Ovary (tissue), 9 donors: ENCODE data around the gene ATXN1. TPM values are rescaled to one million over a fixed set of nuclear protein-coding genes. Genes with fewer than 3 reads are reported as not detected.

Experiments
- DNase-seq, 5 donors: peaks; one replicate each; pipeline ENCODE4 v3.0.0-alpha.2; 2019 to 2020
- H3K27ac ChIP-seq, 2 donors: fragments of 200-600 bp; one replicate each; pipeline versions ENCODE4 v1.5.1 to v1.8.0; 2019 to 2022
- H3K27me3 ChIP-seq: fragments of 200-600 bp; one replicate; pipeline ENCODE4 v1.8.0; 2022
- H3K36me3 ChIP-seq: fragments of 200-600 bp; sonication (generic); one replicate; pipeline ENCODE4 v1.5.1; 2019
- H3K4me1 ChIP-seq: one replicate; pipeline ENCODE4 v1.8.1; 2013; ENCODE audit warnings: mild to moderate bottlenecking, moderate library complexity; ENCODE audit not compliant: insufficient read depth
- H3K4me3 ChIP-seq: fragments of 200-600 bp; sonication (generic); one replicate; pipeline ENCODE4 v1.5.1; 2017
- H3K9me3 ChIP-seq, 2 donors: fragments of 200-600 bp in 1 of 2; sonication (generic) in 1 of 2; one replicate each; pipeline versions ENCODE4 v1.5.1 to v1.8.1; 2013 to 2019; ENCODE audit warnings: mild to moderate bottlenecking in 1 of 2, moderate library complexity in 1 of 2
- EP300 ChIP-seq: sonication (generic); formaldehyde crosslinking; IDR thresholded peaks from one replicate; pipeline ENCODE4 v1.6.1; 2017; ENCODE audit warnings: antibody characterized with exemption
- POLR2A ChIP-seq: fragments of 450-650 bp; IDR thresholded peaks from one replicate; pipeline ENCODE4 v1.6.1; 2017; ENCODE audit warnings: antibody characterized with exemption, mild to moderate bottlenecking, moderate library complexity
- WGBS, 3 donors: extraction: QIAGEN DNeasy Blood & Tissue Kit in 1 of 3; methylation state at CpG; one replicate each; pipeline versions ENCODE4 v1.1.5 to v1.1.7; 2013 to 2017; 5-methylcytosine and 5-hydroxymethylcytosine counted together
- intact Hi-C, 4 donors: fragments of 100-400 bp; cut with DNase I; formaldehyde crosslinking; loops; one replicate each; pipeline versions ENCODE4 v1.11.0 to v1.15.1; 2022 to 2023
- polyA plus RNA-seq, 2 donors: library from polyadenylated mRNA; stranded (reverse); fragments of 200-250 nt in 1 of 2; fragments of 350-450 nt in 1 of 2; fragmentation: Illumina TruSeq in 1 of 2; extraction: RNeasy Lipid Tissue Mini Kit (QIAGEN cat#74804) in 1 of 2; gene quantifications; one replicate each; pipeline ENCODE4 v1.2.3, GENCODE V29; 2013 to 2014
- total RNA-seq, 7 donors: library from RNA; depleted of rRNA in 2 of 7; stranded (reverse); fragments of >200 nt in 2 of 7; fragmentation: NEBNext Ultra II Directional in 3 of 7; extraction: Animal tissue kit (Norgen Biotek cat#: 25700) in 3 of 7; gene quantifications; one replicate each; pipeline versions ENCODE4 v1.1.0 to v1.2.4, GENCODE V29; 2016 to 2023
- TF ChIP-seq, protein P1 (sequence below), 3 donors: fragments of 450-650 bp in 2 of 3; fragments of 200-600 bp in 1 of 3; IDR thresholded peaks; one replicate each; pipeline versions ENCODE4 v1.5.1 to v1.8.0; 2016 to 2022; ENCODE audit warnings: antibody characterized with exemption in 3 of 3, mild to moderate bottlenecking in 1 of 3
- donor health status: DM: no; HTN: no; CAD: no; lungs with moderate emphysema.
- donor health status: DM: no; HTN: no; CAD: no.
- donor health status: Bipolar disorder and iron deficiency.
- donor health status: DM: yes; HTN: yes; CAD: no.
- donor health status: DM: no; HTN: no; CAD: no.
- donor health status: DM: yes; HTN: yes; CAD: no.

The ATXN1 gene
- total and polyA plus RNA-seq, 9 donors: 7.3 to 38.2 (median 30.4) TPM

- WGBS, 3 donors: 37 to 49% (median 41%) methylated on average over 2 of the region's 2 CpGs
- H3K9me3 ChIP-seq: no peaks in the 10 kb centered on the region
- intact Hi-C loops: loop anchor here in 1 of 4 donors (10.0 kb wide), 1 partner anchor 83 kb away; no protein-coding TSS in a partner anchor
- no peak overlapping the region for H3K27ac ChIP-seq
- no peak for DNase-seq
- no peak overlapping the region for H3K4me3 ChIP-seq
- H3K4me1 ChIP-seq: peaks cover 5% of the 10 kb centered on the region
- TF ChIP-seq EP300: no peak
- TF ChIP-seq, protein P1, sequence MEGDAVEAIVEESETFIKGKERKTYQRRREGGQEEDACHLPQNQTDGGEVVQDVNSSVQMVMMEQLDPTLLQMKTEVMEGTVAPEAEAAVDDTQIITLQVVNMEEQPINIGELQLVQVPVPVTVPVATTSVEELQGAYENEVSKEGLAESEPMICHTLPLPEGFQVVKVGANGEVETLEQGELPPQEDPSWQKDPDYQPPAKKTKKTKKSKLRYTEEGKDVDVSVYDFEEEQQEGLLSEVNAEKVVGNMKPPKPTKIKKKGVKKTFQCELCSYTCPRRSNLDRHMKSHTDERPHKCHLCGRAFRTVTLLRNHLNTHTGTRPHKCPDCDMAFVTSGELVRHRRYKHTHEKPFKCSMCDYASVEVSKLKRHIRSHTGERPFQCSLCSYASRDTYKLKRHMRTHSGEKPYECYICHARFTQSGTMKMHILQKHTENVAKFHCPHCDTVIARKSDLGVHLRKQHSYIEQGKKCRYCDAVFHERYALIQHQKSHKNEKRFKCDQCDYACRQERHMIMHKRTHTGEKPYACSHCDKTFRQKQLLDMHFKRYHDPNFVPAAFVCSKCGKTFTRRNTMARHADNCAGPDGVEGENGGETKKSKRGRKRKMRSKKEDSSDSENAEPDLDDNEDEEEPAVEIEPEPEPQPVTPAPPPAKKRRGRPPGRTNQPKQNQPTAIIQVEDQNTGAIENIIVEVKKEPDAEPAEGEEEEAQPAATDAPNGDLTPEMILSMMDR (IDR thresholded peaks at IDR 0.05): no peak
- TF ChIP-seq POLR2A: no peak
- H3K27me3 ChIP-seq: no peaks in the 10 kb centered on the region
- H3K36me3 ChIP-seq: no peaks in the 10 kb centered on the region
Measured at GRCh38 chr6:16418151-16418550, 343.1 kb downstream of the ATXN1 start.

- intact Hi-C loops: loop anchor here in 1 of 4 donors (10.0 kb wide), 1 partner anchor 81 kb away; no protein-coding TSS in a partner anchor
- Histone ChIP-seq H3K36me3 (no peaks in the 10 kb centered on the region), H3K4me1 (peaks cover 4% of the 10 kb centered on the region), H3K27me3 (no peaks in the 10 kb centered on the region), H3K4me3 (no peak overlapping the region), H3K27ac (no peak overlapping the region), H3K9me3 (no peaks in the 10 kb centered on the region)
- 80 to 85% (median 85%) methylated on average over 6 of the region's 6 CpGs for WGBS, 3 donors
- no peak for DNase-seq
- TF ChIP-seq, protein P1 (IDR thresholded peaks at IDR 0.05): no peak
- no peak for TF ChIP-seq EP300
- TF ChIP-seq POLR2A: no peak
Measured at GRCh38 chr6:16415677-16416076, 345.6 kb downstream of the ATXN1 start.

DNA sequence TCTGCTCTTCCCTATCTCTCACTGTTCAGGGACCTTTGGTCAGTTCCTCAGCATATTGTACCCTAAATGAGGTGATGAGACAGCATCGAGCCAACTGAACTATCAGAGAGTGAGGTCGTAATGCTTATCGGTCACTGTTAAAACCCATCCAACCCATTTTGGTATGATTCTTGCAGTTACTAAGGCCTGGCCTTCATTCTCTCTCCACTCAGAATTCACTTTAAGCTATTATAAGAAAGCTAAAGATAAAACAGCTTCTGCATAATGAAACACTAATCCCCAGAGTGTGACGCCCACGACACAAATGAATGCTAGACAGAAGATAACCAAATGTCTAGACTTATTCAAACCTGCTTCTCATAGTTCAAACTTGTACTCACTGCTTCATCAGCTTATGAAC, 347.1 kb downstream of the ATXN1 start:
- H3K36me3 ChIP-seq: no peaks in the 10 kb centered on the region
- no peak overlapping the region for H3K27ac ChIP-seq
- no peak overlapping the region for H3K4me3 ChIP-seq
- intact Hi-C loops: loop anchor here in 1 of 4 donors (10.0 kb wide), 1 partner anchor 79 kb away; no protein-coding TSS in a partner anchor
- WGBS, 3 donors: 16 to 38% (median 34%) methylated on average over 5 of the region's 5 CpGs
- no peak for DNase-seq
- no peaks in the 10 kb centered on the region for H3K9me3 ChIP-seq
- H3K27me3 ChIP-seq: no peaks in the 10 kb centered on the region
- peaks cover 4% of the 10 kb centered on the region for H3K4me1 ChIP-seq
- TF ChIP-seq, protein P1 (IDR thresholded peaks at IDR 0.05): no peak
- no peak for TF ChIP-seq POLR2A
- no peak for TF ChIP-seq EP300

DNA sequence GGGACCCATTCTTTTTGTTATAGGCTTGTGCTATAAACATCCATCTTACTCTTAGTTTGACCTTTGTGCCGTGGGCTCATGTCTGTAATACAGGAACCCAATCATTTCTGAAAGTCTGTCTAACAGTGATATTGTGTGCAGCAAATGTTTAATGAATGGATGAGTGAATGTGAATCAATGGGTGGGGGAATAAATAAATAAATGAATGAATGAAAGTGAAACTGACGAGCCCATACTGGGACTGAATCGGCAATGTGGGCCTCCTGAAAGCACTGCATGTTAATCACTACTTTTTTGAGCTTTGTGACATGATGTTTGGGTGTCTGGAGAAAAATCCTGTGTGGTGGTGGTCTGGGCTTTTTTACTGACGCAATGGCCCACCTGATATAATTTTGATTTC, 347.9 kb downstream of the ATXN1 start:
- TF ChIP-seq, protein P1 (IDR thresholded peaks at IDR 0.05): no peak
- TF ChIP-seq EP300: no peak
- TF ChIP-seq POLR2A: no peak
- Histone ChIP-seq H3K4me1 (peaks cover 4% of the 10 kb centered on the region), H3K27ac (no peak overlapping the region), H3K9me3 (no peaks in the 10 kb centered on the region), H3K36me3 (no peaks in the 10 kb centered on the region), H3K4me3 (no peak overlapping the region), H3K27me3 (no peaks in the 10 kb centered on the region)
- 83 to 89% (median 85%) methylated on average over 4 of the region's 4 CpGs for WGBS, 3 donors
- DNase-seq: no peak
- intact Hi-C loops: loop anchor here in 1 of 4 donors (10.0 kb wide), 1 partner anchor 79 kb away; no protein-coding TSS in a partner anchor
